ENCODE measurements around the gene SLC37A1.

Gene SLC37A1

DNA sequence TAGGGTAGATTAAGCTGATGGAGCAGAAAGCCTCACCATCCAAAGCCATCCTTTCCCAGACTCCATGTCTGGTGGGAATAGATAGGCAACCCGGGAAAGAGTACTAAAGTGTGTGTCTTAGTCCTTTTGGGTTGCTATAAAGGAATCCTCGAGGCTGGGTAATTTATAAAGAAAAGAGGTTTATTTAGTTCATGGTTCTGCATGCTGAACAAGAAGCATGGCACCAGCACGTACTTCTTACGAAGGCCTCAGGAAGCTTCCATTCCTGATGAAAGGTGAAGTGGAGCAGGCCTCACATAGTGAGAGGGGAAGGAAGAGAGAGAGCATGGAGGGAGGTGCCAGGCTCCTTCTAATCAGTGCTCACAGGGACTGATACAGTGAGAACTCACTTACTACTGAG lies 6.2 kb upstream of the SLC37A1 start:
- no peak for DNase-seq (ENCODE audit: low read depth)

DNA sequence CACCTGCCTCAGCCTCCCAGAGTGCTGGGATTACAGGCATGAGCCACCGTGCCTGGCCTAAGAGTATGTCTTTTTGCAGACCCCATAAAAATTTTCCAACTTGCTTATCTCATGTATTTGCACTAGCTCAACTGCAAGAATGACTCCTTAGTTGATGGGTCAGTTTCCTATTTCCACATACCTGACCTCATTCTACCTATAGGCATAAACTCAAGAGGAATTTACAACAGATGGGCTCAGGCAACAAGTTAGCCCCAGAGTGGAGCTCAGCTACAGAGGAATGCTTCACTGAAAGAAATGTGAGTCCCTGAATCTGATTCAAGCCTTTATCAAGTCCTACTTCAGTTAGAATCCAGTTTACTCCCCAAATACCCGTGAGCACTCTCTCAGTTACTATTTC lies 5.3 kb upstream of the SLC37A1 start:
- DNase-seq (ENCODE audit: low read depth) = no peak

DNA sequence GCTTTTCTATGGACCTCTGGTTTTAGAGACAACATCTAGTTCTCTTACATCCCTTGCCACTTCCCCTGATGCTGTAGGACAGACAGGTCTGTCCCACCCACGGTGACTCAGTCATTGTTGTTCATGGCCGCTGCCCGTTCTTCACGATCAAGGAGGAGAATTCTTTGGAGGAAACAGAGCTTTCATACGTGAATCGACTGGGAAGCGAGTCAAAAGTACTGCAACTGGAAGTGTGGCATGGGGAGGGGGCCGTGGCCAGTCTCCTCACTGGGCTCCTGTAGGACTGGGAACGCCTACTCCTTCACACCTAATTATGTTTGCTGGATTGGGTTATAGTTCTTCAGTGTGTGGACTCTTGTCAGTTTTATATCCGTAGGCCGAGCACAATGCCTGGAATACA lies 4.4 kb upstream of the SLC37A1 start:
- DNase-seq (ENCODE audit: low read depth) = no peak

DNA sequence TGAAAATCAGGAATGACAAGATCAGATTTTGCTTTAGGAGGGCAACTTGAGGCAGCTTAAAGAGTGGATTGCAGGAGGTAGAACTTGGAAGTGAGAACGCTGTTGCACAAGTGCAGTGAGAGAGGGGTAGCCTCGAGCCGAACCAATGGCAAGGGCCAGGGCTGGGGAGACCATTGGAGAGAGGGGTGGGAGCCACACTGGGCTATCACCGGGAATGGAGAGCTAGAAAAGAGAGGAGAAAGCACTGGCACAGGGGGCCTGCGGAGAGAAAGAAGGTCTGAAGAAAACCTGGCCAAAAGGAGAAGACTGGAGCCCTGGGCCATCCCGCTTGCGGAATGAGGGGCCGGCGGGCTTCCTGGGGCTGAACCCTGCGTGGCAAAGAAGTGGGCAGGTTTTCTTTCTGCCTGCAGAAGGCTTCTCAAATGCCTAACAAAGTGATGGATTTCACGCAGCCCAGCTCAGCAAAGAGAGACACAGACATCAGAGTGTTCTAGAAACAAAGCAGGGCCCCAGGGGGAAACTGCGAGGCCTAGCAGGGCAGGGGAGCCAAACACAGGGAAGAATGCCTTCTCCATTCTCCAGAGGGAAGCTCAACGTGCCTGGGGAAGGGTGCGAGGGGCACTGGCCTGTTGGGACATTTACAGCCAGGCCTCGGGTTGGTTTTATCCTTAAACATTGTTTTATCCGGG lies 1.2 kb upstream of the SLC37A1 start:
- no peak for DNase-seq (ENCODE audit: low read depth)

DNA sequence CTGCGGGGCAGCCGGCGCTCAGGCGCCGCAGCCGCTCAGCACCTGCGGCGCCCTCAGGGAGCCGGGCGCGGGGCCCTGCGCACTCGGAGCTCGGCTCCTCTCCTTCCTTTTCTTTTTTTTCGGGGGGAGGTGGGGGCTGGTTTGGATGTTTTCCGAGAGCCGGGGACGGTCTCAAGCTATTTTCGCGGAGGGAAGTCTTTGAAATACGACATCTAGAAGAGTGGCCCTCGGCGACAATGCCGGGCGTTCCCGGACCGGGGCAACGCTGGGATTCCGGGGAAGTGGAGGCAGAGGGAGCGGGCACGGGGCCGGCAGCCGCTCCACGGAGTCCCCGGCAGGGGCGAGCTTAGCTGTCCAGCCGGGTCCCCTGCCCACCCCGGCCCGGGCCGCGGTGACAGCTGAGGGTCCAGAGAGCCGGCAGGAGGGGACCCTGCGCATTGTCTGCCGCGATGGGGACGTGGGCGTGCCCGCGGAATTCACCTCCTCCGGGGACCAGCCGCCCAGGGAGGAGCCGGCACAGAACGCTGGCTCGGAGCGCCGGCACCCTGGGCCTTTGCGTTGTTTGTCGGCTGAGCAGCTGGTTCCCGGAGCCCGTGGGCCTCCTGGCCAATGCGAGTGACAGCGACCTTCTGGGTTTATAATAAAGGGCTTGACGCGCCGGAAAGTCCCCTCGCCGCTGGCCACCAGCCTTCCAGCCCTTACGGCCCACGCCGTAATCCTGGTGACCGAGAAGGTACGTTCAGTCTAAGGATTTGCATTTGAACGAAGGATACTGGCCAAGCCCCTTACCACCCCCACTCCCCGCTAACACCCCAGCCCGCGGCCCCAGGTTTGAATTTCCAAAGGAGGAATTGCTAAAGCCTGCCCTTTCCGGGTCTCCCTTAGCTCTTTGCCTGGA lies 582 bp downstream of the SLC37A1 start:
- no peak for DNase-seq (ENCODE audit: low read depth)

DNA sequence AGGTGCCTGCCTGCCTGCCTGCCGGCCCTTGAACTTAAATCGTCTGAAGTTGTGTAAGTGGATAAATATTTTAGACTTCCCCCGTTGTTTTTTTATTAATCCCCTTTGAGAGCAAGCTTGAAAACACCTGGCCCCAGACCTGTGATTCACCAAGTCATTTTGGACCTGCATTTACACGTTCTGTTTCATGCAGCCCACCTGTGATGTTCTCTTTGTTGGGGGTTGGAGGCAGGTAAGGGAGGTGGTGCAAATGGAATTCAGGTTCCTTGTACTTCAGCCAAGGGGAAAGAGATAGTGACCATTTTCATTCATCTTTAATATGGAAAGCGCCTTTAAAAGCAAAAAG lies 1.2 kb downstream of the SLC37A1 start:
- no peak for DNase-seq (ENCODE audit: low read depth)

DNA sequence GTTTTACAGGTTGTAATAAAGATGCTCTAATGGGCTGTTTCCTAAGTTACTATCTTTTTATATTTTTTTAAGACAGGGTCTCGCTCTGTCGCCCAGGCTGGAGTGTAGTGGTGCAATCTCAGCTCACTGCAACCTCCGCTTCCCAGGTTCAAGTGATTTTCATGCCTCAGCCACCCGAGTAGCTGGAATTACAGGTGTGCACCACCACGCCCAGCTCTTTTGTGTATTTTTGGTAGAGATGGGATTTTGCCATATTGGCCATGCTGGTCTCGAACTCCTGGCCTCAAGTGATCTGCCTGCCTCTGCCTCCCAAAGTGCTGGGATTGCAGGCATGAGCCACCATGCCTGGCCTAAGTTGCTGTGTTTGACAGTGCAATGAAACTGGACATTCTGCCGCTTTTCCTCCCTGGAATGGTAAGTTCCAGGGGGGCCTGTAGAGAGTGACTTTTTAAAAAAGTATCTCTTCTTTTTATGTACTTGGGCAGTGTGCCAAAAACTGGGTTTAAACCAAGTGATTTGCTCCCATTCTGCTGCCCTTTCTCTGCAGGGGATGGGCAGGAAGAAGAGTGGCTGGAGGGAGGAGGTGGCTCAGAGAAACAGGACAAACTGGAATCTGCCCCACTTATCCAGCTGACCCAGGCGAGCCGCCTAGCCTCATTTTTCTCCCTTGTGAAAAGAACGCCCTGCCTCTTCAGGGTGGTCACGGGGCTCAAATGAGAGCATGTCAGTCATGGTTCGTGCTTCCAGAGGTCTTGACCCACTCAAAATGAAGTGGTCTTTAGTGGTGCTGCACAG lies 2.3 kb downstream of the SLC37A1 start:
- no peak for DNase-seq (ENCODE audit: low read depth)

DNA sequence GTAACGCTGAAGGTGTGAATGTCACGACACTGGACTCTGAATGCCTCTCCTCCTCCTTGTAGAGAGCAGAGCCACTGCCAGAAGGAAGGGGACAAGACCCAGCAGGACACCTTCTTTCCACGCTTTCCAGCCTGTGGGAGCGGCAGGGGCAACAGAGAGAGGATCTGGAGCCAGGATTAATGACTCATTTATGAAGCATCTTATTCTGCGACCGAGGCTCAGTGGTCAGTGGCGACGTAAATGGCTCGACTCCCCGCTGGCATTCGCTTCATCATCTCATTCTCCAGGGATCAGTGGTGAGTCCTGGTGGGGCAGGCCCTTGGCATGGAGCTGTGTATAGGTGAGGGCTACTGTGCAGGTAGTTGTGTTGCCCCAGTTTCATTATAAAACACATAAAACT lies 4.6 kb downstream of the SLC37A1 start:
- peak; percentile 51 for DNase-seq (ENCODE audit: low read depth)

DNA sequence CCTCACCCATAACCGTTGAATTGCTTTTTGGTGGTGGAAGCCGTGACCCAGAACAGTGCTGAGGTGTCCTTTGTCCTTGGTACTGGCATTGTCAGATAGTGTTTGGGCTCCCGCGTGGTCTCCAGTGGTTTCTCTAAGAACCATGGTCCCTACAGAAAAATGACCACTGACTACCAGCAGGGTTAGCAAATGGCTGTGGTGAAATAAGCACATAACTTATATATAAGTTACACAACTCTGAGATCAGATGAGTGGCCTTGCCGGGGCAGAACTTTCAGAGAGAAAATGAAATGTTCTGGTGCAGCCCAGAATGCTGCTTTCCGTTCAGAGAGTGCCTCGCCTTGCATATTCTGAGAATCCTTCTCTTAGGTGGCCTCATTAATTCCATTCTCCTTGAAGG lies 5.0 kb downstream of the SLC37A1 start:
- DNase-seq (ENCODE audit: low read depth) = no peak

DNA sequence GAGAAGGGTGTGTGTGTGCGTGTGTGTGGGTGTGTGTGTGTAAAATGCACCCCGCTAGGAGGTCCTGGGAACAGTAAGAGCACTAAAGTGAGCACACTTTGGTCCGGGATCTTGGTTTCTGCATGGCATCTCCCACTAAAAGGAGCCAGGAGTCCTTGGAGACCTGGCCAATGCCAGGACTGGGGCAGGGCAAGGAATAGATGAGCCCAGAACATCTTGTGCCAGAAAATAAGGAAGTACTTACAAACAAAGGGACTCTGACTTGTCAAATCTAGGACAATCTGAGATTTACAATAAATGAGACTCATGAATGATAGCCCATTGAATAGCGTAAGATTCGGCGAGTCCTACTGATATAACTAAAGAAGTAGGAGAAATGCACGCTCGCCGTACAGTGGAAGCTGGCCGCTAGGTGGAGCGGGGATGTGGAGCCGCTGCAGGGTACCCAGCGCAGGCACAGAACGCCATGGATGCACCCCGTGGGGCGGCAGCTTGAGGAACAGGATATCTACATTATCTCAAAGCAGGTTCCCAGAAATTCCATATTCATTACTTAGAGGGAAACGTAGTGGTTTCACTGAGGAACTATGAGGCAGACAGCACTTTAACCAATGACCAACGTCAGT lies 7.1 kb downstream of the SLC37A1 start:
- no peak for DNase-seq (ENCODE audit: low read depth)

DNA sequence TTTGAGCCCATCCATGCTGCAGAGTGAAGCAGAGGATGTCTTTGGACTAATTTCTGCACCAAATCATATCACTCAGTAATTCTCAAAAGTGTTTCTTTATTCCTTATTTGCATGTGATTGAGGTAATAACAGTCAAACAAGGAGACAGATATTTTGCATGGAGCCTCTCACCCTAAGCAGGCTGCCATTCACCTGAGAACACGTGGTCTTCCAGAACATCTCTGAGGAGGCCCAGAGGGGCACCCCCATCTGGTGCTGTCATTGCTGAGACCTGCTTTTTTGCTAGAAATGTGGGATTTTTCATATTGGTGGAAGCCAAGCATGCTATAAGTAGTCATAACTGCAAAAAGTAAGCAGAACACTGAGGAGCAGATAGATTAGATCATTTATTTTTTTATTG lies 7.7 kb downstream of the SLC37A1 start:
- DNase-seq (ENCODE audit: low read depth) = no peak

DNA sequence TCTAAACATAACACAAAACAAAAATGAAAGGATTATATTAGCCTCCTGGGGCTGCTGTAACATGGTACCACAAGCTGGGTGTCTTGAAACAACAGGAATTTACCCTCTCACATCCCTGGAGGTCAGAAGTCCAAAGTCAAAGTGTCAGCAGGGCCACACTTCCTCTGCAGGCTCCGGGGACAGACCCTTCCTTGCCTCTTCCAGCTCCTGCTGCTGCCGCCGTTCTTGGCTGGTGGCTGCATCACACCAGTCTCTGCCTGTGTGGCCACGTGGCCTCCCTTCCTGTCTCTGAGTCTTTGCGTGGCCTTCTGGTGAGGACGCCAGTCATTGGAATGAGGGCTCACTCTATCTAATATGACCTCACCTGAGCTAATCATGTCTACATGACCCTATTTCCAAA lies 8.2 kb downstream of the SLC37A1 start:
- DNase-seq (ENCODE audit: low read depth) = no peak

DNA sequence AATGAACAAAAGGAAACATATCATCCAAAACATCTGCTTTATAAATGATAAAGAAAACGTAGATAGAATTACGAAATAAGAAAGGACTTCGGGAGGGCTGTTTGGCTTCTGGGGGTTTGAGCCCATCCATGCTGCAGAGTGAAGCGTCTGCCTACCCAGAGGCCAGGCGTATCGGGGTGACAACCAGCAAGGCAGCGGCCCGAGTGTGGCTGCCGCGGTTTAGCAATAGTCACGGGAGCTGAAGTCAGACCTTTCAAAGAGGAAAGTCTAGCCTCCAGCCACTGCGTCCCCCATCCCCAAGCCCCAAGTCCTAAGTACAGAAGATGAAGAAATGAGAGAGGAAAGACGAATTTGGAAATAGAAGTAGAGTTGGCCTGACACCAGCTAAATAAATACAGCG lies 8.6 kb downstream of the SLC37A1 start:
- DNase-seq (ENCODE audit: low read depth) = no peak

DNA sequence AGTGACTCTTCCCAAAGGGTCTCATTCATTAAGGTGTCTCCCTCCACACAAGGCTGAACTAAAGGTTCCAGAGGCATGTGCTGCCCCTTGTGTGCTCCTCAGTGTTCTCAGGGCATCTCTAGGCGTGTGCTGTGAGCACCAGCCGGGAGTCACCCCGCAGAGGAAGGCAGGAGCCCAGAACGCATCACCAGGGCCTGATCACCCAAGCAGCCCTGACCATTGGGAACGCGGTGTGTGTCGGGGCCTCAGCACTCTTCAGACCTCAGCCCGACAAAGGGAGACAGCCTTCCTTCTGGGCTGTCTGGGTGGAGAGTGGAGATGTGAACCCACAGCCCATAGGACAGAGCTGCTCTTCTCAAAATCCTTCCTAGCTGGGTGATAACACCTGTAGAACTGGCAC lies 9.1 kb downstream of the SLC37A1 start:
- no peak for DNase-seq (ENCODE audit: low read depth)

DNA sequence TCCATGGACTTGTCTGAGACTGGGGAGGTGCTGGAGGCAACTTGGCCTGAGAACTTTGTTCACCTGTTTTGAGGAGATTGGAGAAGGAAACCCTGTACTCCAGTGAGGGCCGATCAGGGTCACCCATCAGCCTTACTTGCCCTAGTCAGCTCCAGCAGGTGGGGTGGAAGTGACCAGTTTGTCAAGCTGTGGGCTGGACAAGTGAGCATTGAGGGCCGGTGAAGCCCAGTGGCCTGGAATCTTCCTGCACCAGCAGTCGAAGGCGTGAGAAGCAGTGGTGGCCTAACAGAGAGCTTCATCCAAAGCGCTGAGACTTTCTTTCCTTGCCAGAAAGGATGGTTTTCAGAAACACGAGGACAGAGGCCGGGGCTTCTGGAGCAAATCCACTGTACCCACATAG lies 9.6 kb downstream of the SLC37A1 start:
- DNase-seq (ENCODE audit: low read depth) = no peak

DNA sequence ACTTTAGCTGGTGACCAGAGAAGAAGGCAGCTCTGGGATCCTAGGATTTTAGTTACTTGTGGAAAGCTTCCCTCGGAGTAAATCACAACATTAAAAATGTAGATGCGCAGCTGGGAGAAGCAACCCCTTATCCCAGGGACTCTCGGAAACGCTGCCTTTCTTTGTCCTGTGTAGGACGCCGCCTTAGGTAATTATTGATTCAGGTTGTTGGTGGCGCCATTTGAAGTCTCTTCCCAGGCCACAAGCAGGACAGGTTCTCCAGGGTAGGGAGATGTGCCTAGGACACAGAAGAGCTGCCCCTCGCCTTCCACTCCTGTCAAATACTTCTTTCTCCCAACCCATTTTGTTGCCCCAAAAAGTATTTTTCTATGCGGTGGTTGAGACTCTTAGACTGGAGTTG lies 10.3 kb downstream of the SLC37A1 start:
- DNase-seq (ENCODE audit: low read depth) = no peak

DNA sequence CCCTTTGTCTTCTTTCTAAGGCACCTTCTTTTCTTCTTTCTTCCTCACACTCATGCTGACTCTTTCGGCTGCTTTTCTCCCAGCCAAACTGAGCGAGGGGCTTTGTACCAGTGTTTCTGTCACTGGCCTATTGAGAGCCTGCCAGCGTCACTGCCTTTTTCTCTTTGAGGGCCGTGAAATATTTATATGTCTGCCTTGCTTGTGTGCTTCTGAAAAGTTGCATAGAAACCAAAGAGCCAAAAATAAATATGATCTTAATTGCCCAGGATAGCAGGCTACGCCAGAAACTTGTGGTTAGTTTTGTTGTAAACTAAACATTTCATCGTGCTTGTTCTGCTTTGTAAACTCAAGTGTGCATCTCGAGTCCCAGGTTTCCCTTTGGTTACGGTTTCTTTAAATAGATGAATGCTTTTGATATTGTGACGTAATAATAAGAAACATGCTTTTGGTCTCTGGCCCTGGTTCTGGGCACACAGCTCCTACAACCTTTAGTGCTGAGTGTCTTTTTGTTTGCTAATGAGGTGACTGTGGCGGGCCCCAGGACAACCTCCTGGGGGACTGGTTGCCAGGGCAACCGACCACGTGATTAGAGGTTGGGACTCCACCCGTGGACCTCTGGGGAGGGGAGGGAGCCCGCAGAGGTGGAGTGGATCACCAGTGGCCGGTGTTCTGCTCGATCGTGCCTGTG lies 10.8 kb downstream of the SLC37A1 start:
- peak; percentile 89 for DNase-seq (ENCODE audit: low read depth)

DNA sequence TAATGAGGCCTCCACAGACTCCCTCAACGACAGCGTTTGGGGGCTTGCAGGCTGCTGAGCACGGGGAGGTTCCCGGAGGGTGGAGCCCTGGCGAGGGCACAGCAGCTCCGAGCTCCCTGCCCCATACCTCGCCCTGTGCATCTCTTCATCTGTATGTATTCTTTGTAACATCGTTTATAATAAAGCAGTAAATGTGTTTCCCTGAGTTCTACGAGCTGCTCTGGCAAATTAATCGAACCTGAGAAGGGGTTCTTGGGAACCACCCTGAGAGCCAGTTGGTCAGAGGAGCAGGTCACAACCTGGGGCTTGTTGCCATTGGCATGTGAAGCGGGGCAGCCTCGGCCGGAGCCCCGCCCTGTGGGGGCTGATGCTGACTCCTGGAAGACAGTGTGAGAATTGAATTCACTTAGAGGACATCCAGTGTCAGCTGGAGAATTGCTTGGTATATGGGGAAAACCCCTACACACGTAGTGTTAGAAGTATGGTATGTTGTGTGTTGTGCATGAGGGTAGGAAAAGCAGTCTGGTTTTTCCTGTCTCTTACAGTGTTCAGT lies 11.5 kb downstream of the SLC37A1 start:
- peak; percentile 27 for DNase-seq (ENCODE audit: low read depth)

DNA sequence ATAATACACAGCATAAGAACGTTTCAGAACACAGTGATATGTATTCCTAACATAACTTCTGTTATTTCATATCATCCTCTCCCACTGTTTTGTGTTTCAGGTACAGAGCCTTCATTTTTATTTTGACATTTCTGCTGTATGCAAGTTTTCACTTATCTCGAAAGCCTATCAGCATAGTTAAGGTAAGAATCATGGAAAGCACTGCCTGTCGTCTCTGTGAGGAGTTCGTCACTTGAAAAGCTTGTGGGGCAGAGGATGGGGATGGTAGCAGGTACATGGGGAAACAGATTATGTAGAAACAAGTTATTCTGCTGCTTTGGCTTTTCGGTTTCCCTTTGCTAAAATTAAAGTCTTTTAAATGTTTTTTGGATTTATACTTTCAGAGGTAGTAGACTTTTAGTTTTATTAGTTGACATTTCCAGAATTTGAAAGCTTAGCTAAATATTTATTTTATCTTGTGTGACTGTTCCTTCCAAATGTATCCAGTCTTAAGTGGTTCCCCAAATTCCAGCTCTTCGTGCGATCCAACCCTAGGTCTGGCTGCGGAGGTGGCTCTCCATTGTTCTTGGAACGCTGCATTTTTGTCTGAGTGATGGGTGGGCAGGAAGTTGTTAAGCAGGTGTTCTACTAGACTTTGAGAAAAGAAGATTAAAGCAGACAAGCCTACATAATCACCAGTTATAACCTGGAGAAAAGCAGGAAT lies 12.2 kb downstream of the SLC37A1 start:
- DNase-seq (ENCODE audit: low read depth) = no peak

DNA sequence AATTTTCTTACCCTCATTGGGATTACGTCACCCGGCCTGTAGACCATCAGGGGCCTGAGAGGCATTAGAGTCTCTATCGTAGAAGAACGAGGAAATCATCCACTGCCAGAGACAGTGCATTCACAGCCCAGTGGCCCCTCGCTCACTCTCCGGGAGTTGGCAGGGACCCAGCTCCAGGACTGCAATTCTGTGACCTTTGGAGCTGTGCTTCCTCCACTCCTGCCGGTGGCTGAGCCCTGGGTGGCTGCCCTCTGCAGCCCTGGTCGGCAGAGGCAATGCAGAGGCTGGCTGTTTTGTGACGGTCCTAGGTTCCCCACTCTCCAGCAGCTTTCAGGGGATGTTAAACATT lies 12.7 kb downstream of the SLC37A1 start:
- DNase-seq (ENCODE audit: low read depth) = no peak

DNA sequence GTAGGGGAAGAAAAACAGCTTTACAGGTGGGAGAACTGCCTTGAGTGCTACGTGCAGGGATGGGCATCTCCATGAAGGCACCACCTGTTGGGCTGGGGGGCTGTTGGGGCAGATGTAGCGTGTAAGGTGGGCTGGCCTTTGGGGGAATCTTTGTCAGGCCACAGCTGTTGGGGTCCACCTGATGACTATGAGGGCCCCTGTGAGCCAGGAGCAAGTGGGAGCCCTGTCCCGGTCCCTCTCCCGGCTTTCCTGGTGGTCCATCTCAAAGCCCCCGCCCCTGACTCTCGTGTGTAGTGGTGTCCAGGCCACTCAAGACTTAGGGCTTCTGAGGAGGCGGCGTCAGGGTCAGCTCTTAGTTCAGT lies 13.5 kb downstream of the SLC37A1 start:
- no peak for DNase-seq (ENCODE audit: low read depth)
